Astrocyte (in vitro differentiated cells and primary cell): Measurements from ENCODE around the gene NOS1AP. TPM values are rescaled to one million over a fixed set of nuclear protein-coding genes. Genes with fewer than 3 reads are reported as not detected.
A peak's percentile ranks its signal among the peaks of the same experiment; 100 is the strongest.

Experiments used
- DNase-seq: peaks from one replicate; pipeline ENCODE4 v3.0.0-alpha.2; 2010; ENCODE audit warnings: low read depth
- FAIRE-seq: peaks from 2 replicates; lab custom pipeline; 2011; peaks lifted over from hg19 to GRCh38; lab: Jason Lieb, UNC
- H2AFZ ChIP-seq: 2 replicates; pipeline ENCODE4 v1.6.0; 2012; ENCODE audit warnings: low read depth, low read length, inconsistent platforms
- H3K27ac ChIP-seq: 2 replicates; pipeline ENCODE4 v1.5.1; 2011; ENCODE audit warnings: low read depth, low read length, inconsistent platforms
- H3K27me3 ChIP-seq: 2 replicates; pipeline ENCODE4 v1.6.0; 2011; ENCODE audit warnings: low read length, inconsistent platforms; ENCODE audit not compliant: insufficient read depth
- H3K36me3 ChIP-seq: 2 replicates; pipeline ENCODE4 v1.5.1; 2011; ENCODE audit warnings: low read length, inconsistent platforms; ENCODE audit not compliant: insufficient read depth
- H3K4me1 ChIP-seq: 2 replicates; pipeline ENCODE4 v1.5.1; 2011; ENCODE audit warnings: low read length, inconsistent platforms; ENCODE audit not compliant: insufficient read depth
- H3K4me2 ChIP-seq: 2 replicates; pipeline ENCODE4 v1.6.0; 2012; ENCODE audit warnings: low read length, inconsistent platforms
- H3K4me3 ChIP-seq: 2 replicates; pipeline ENCODE4 v1.5.1; 2011; ENCODE audit warnings: low read depth, mild to moderate bottlenecking, low read length, inconsistent platforms; ENCODE audit not compliant: insufficient read depth
- H3K79me2 ChIP-seq: 2 replicates; pipeline ENCODE4 v1.6.0; 2012; ENCODE audit warnings: mild to moderate bottlenecking, low read length, inconsistent platforms; ENCODE audit not compliant: insufficient read depth
- H3K9ac ChIP-seq: 2 replicates; pipeline ENCODE4 v1.6.0; 2012; ENCODE audit warnings: mild to moderate bottlenecking, low read length, inconsistent platforms
- H3K9me3 ChIP-seq: 2 replicates; pipeline ENCODE4 v1.5.1; 2012; ENCODE audit warnings: low read depth, mild to moderate bottlenecking, low read length, inconsistent platforms; ENCODE audit not compliant: insufficient read depth
- H4K20me1 ChIP-seq: 2 replicates; pipeline ENCODE4 v1.6.0; 2012; ENCODE audit warnings: low read length, inconsistent platforms; ENCODE audit not compliant: insufficient read depth
- H3K27ac Mint-ChIP-seq: one replicate; pipeline ENCODE4 v1.8.0; 2021; ENCODE audit warnings: mild to moderate bottlenecking, mixed read lengths; ENCODE audit not compliant: unreplicated experiment
- H3K27me3 Mint-ChIP-seq: one replicate; pipeline ENCODE4 v1.8.0; 2021; ENCODE audit warnings: low read depth, mixed read lengths; ENCODE audit not compliant: unreplicated experiment
- H3K36me3 Mint-ChIP-seq: one replicate; pipeline ENCODE4 v1.8.0; 2021; ENCODE audit warnings: low read depth, mixed read lengths; ENCODE audit not compliant: unreplicated experiment
- H3K4me1 Mint-ChIP-seq: one replicate; pipeline ENCODE4 v1.8.0; 2021; ENCODE audit warnings: low read depth, mixed read lengths; ENCODE audit not compliant: unreplicated experiment
- H3K4me3 Mint-ChIP-seq: one replicate; pipeline ENCODE4 v1.8.0; 2021; ENCODE audit warnings: mild to moderate bottlenecking, moderate library complexity, mixed read lengths; ENCODE audit not compliant: unreplicated experiment
- H3K9me3 Mint-ChIP-seq: one replicate; pipeline ENCODE4 v1.8.0; 2021; ENCODE audit warnings: mild to moderate bottlenecking, mixed read lengths; ENCODE audit not compliant: unreplicated experiment
- CTCF ChIP-seq: IDR thresholded peaks from 2 replicates; pipeline ENCODE4 v1.5.1; 2011; ENCODE audit warnings: low read depth, mild to moderate bottlenecking, inconsistent platforms, low read length, moderate library complexity; ENCODE audit not compliant: insufficient read depth
- EZH2 ChIP-seq: IDR thresholded peaks from 2 replicates; pipeline ENCODE4 v1.6.1; 2012; ENCODE audit warnings: mild to moderate bottlenecking, low read length, inconsistent platforms; ENCODE audit not compliant: insufficient read depth
- total RNA-seq: library from RNA; stranded (reverse); gene quantifications from 2 replicates; pipeline ENCODE4 v1.2.1, GENCODE V29; 2021

The NOS1AP gene
- total RNA-seq, 1 donor from 2014 or later, result 1.2 TPM

GRCh38 chr1:162229549-162229948 is 160.1 kb downstream of the NOS1AP start:
- H3K4me2 ChIP-seq, result no peak overlapping the region
- H3K4me1 Mint-ChIP-seq, result no peaks in the 10 kb centered on the region

DNA sequence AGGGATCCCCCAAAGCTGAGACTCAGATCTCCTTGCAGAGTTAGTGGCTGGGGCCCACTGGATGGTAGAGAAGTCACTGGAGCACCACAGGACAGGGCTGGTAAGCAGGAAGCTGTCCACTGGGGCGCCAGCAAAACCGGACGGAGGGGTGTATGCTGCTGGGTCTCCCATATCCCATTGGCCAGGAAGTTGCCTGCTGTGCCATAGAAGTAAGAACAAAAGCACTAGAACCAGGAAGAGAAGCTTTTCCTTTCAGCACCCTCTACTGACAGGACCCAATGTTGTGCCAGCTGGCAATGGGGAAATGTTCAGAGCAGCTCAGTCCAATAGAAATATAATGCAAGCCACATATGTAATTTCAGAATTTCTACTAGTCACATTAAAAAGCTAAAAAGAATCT is 160.6 kb downstream of the NOS1AP start:
- Histone ChIP-seq H2AFZ (peak overlapping the region; percentile 5), H3K27me3 (no peaks in the 10 kb centered on the region), H3K79me2 (no peaks in the 10 kb centered on the region), H3K9me3 (no peaks in the 10 kb centered on the region), H3K36me3 (no peaks in the 10 kb centered on the region), H3K4me2 (no peak overlapping the region), H3K4me1 (no peaks in the 10 kb centered on the region), H3K27ac (no peak overlapping the region), H3K4me3 (no peak overlapping the region), H4K20me1 (no peaks in the 10 kb centered on the region), H3K9ac (no peak overlapping the region)
- no peaks in the 10 kb centered on the region for H3K4me1 Mint-ChIP-seq
- no peak for FAIRE-seq
- DNase-seq, result no peak
- H3K36me3 Mint-ChIP-seq, result no peaks in the 10 kb centered on the region
- no peaks in the 10 kb centered on the region for H3K9me3 Mint-ChIP-seq
- TF ChIP-seq CTCF (no peak), EZH2 (no peak)
- H3K4me3 Mint-ChIP-seq, result no peak overlapping the region
- no peak overlapping the region for H3K27ac Mint-ChIP-seq
- H3K27me3 Mint-ChIP-seq, result peaks cover 5% of the 10 kb centered on the region

More at GRCh38 chr1:162229549-162229948, 160.1 kb downstream of the NOS1AP start:
- Mint-ChIP-seq H3K27me3 (peaks cover 2% of the 10 kb centered on the region), H3K9me3 (no peaks in the 10 kb centered on the region), H3K36me3 (no peaks in the 10 kb centered on the region), H3K4me3 (no peak overlapping the region), H3K27ac (no peak overlapping the region)
- Histone ChIP-seq H3K9ac (no peak overlapping the region), H2AFZ (no peak overlapping the region), H3K27ac (no peak overlapping the region), H3K79me2 (no peaks in the 10 kb centered on the region), H4K20me1 (no peaks in the 10 kb centered on the region), H3K27me3 (no peaks in the 10 kb centered on the region), H3K9me3 (no peaks in the 10 kb centered on the region), H3K36me3 (no peaks in the 10 kb centered on the region), H3K4me1 (no peaks in the 10 kb centered on the region), H3K4me3 (no peak overlapping the region)
- FAIRE-seq, result no peak
- DNase-seq, result no peak
- TF ChIP-seq EZH2 (no peak), CTCF (no peak)

- Histone ChIP-seq H3K4me1 (no peaks in the 10 kb centered on the region), H3K36me3 (no peaks in the 10 kb centered on the region), H3K4me2 (no peak overlapping the region), H3K27me3 (no peaks in the 10 kb centered on the region), H2AFZ (no peak overlapping the region), H3K4me3 (no peak overlapping the region), H3K27ac (no peak overlapping the region), H3K9ac (no peak overlapping the region), H4K20me1 (no peaks in the 10 kb centered on the region), H3K9me3 (no peaks in the 10 kb centered on the region), H3K79me2 (no peaks in the 10 kb centered on the region)
- H3K4me3 Mint-ChIP-seq, result no peak overlapping the region
- no peaks in the 10 kb centered on the region for H3K9me3 Mint-ChIP-seq
- no peak overlapping the region for H3K27ac Mint-ChIP-seq
- H3K4me1 Mint-ChIP-seq, result no peaks in the 10 kb centered on the region
- no peak for TF ChIP-seq CTCF
- no peak for TF ChIP-seq EZH2
- DNase-seq (no peak), FAIRE-seq (no peak)
- peaks cover 5% of the 10 kb centered on the region for H3K27me3 Mint-ChIP-seq
- H3K36me3 Mint-ChIP-seq, result no peaks in the 10 kb centered on the region
These were observed 161.0 kb downstream of the NOS1AP start for GRCh38 chr1:162230517-162230916.
